SU-DHL-6 (cell line): ENCODE measurements around the gene KIAA2012.

ENCODE experiments used
- H2AFZ ChIP-seq: fragments of 200-600 bp; sonication (generic); 2 replicates; pipeline ENCODE4 v1.6.1; 2014; ENCODE audit warnings: low read depth, mild to moderate bottlenecking, moderate library complexity, mixed read lengths, antibody characterized with exemption, low read length; ENCODE audit not compliant: severe bottlenecking
- H3F3A ChIP-seq: fragments of 200-600 bp; shearing (Covaris generic); 2 replicates; pipeline ENCODE4 v1.6.0; 2016; ENCODE audit warnings: antibody characterized with exemption, mild to moderate bottlenecking; ENCODE audit not compliant: insufficient read depth
- H3K27ac ChIP-seq: fragments of 200-600 bp; sonication (generic); 2 replicates; pipeline ENCODE4 v1.5.1; 2016; ENCODE audit warnings: low read depth, mild to moderate bottlenecking, low read length, moderate library complexity, mixed read lengths
- H3K27me3 ChIP-seq: fragments of 200-600 bp; sonication (generic), shearing (Covaris generic); 2 replicates; pipeline ENCODE4 v1.6.0; 2014; ENCODE audit warnings: mild to moderate bottlenecking, low read length
- H3K36me3 ChIP-seq: fragments of 200-600 bp; sonication (generic); 2 replicates; pipeline ENCODE4 v1.6.1; 2014; ENCODE audit warnings: mild to moderate bottlenecking, low read length, mixed read lengths
- H3K4me2 ChIP-seq: fragments of 300-600, 200-600 bp; shearing (Covaris generic), sonication (generic); 2 replicates; pipeline ENCODE4 v1.6.0; 2014; ENCODE audit warnings: low read length, low read depth, mild to moderate bottlenecking; ENCODE audit not compliant: poor library complexity, severe bottlenecking
- H3K4me3 ChIP-seq: fragments of 200-600 bp; sonication (generic); 2 replicates; pipeline ENCODE4 v1.5.1; 2014; ENCODE audit warnings: antibody characterized with exemption, low read length, mild to moderate bottlenecking, mixed read lengths; ENCODE audit not compliant: insufficient read depth, poor library complexity, severe bottlenecking
- H3K79me2 ChIP-seq: fragments of 200-600 bp; sonication (generic); 2 replicates; pipeline ENCODE4 v1.6.1; 2014; ENCODE audit warnings: mild to moderate bottlenecking, low read length, moderate library complexity; ENCODE audit not compliant: insufficient read depth
- H3K9ac ChIP-seq: fragments of 200-600 bp; sonication (generic); 2 replicates; pipeline ENCODE4 v1.7.0; 2014; ENCODE audit warnings: mild to moderate bottlenecking, low read length
- H3K9me2 ChIP-seq: fragments of 200-600 bp; sonication (generic); replicated peaks from 2 replicates; pipeline ENCODE4 v1.6.1; 2014; ENCODE audit warnings: low read length; ENCODE audit not compliant: insufficient read depth
- H3K9me3 ChIP-seq: fragments of 200-600 bp; sonication (generic); 2 replicates; pipeline ENCODE4 v1.6.1; 2014; ENCODE audit warnings: low read length, mixed read lengths; ENCODE audit not compliant: insufficient read depth
- H4K20me1 ChIP-seq: fragments of 200-600 bp; sonication (generic); 2 replicates; pipeline ENCODE4 v1.6.1; 2014; ENCODE audit warnings: low read depth, mild to moderate bottlenecking, antibody characterized with exemption, low read length, moderate library complexity, mixed read lengths
- CTCF ChIP-seq: fragments of 200-600 bp; sonication (generic); IDR thresholded peaks from one replicate; pipeline ENCODE4 v1.5.1; 2017; ENCODE audit warnings: antibody characterized with exemption, mild to moderate bottlenecking, low read length, moderate library complexity; ENCODE audit not compliant: insufficient read depth, poor library complexity, severe bottlenecking
- EZH2phosphoT487 ChIP-seq: fragments of 200-600 bp; sonication (generic), shearing (Covaris generic); conservative IDR thresholded peaks from 2 replicates; pipeline ENCODE4 v1.6.1; 2018; ENCODE audit warnings: mild to moderate bottlenecking, antibody characterized with exemption, low read length, moderate library complexity, mixed read lengths

The KIAA2012 gene

GRCh38 chr2:202129841-202130240 is 56.8 kb downstream of the KIAA2012 start:
- Histone ChIP-seq H3K4me2 (no peak overlapping the region), H3K4me3 (no peak overlapping the region), H3F3A (no peaks in the 10 kb centered on the region), H3K36me3 (no peaks in the 10 kb centered on the region), H4K20me1 (no peaks in the 10 kb centered on the region), H3K79me2 (no peaks in the 10 kb centered on the region), H3K27ac (no peak overlapping the region), H3K27me3 (no peaks in the 10 kb centered on the region), H2AFZ (no peak overlapping the region), H3K9me2 (no peaks in the 10 kb centered on the region), H3K9ac (no peak overlapping the region), H3K9me3 (no peaks in the 10 kb centered on the region)
- no peak for TF ChIP-seq CTCF
- TF ChIP-seq EZH2phosphoT487, result no peak

- H3K36me3 ChIP-seq, result no peaks in the 10 kb centered on the region
Measured at GRCh38 chr2:202133200-202133908, 60.3 kb downstream of the KIAA2012 start.

GRCh38 chr2:202133909-202134265 is 60.8 kb downstream of the KIAA2012 start:
- no peaks in the 10 kb centered on the region for H3F3A ChIP-seq
- no peaks in the 10 kb centered on the region for H3K9me3 ChIP-seq
- H3K4me3 ChIP-seq, result no peak overlapping the region
- H3K79me2 ChIP-seq, result no peaks in the 10 kb centered on the region
- H3K36me3 ChIP-seq, result no peaks in the 10 kb centered on the region
- no peak overlapping the region for H3K9ac ChIP-seq
- TF ChIP-seq CTCF (no peak), EZH2phosphoT487 (no peak)
- H3K9me2 ChIP-seq, result no peaks in the 10 kb centered on the region
- no peaks in the 10 kb centered on the region for H4K20me1 ChIP-seq
- no peak overlapping the region for H3K4me2 ChIP-seq
- H3K27ac ChIP-seq, result no peak overlapping the region
- H3K27me3 ChIP-seq, result no peaks in the 10 kb centered on the region
- no peak overlapping the region for H2AFZ ChIP-seq

More at GRCh38 chr2:202133200-202133908, 60.3 kb downstream of the KIAA2012 start:
- no peaks in the 10 kb centered on the region for H3K9me2 ChIP-seq
- H3K79me2 ChIP-seq, result no peaks in the 10 kb centered on the region
- H3K27ac ChIP-seq, result no peak overlapping the region
- H3K27me3 ChIP-seq, result no peaks in the 10 kb centered on the region
- no peaks in the 10 kb centered on the region for H4K20me1 ChIP-seq
- no peaks in the 10 kb centered on the region for H3F3A ChIP-seq
- no peaks in the 10 kb centered on the region for H3K9me3 ChIP-seq
- no peak overlapping the region for H3K4me2 ChIP-seq
- TF ChIP-seq EZH2phosphoT487 (no peak), CTCF (no peak)
- H2AFZ ChIP-seq, result no peak overlapping the region
- no peak overlapping the region for H3K4me3 ChIP-seq
- H3K9ac ChIP-seq, result no peak overlapping the region
